HG03045 (cell line): ENCODE data around the gene KCNAB1.
"Not testable (repeated sequence)": the region's sequence is repeated elsewhere in the genome, so short reads cannot be mapped to it uniquely, and the experiment has no call there.

ENCODE experiments used
- ATAC-seq: cut with Tn5 transposase; IDR thresholded peaks from one replicate; pipeline ENCODE4 v1.9.1; 2021; ENCODE audit warnings: mild to moderate bottlenecking, moderate library complexity; ENCODE audit not compliant: unreplicated experiment

Gene KCNAB1

GRCh38 chr3:156260331-156260730, 140.0 kb downstream of the KCNAB1 start:
- ATAC-seq: no peak

GRCh38 chr3:156264771-156265170, 144.4 kb downstream of the KCNAB1 start:
- no peak for ATAC-seq

DNA sequence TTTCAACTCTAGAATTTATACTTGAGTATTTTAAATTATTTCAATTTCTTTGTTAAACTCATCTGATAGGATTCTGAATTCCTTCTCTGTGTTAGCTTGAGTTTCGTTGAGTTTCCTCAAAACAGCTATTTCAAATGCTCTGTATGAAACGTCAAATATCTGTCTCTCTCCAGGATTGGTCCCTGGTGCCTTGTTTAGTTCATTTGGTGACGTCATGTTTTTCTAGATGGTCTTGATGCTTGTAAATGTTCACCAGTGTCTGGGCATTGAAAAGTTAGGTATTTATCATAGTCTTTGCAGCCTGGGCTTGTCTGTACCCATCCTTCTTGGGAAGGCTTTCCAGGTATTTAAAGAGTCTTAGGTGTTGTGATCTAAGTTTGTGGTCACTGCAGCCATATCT, 151.1 kb downstream of the KCNAB1 start:
- no peak for ATAC-seq

GRCh38 chr3:156271995-156272719, 151.8 kb downstream of the KCNAB1 start:
- no peak for ATAC-seq

DNA sequence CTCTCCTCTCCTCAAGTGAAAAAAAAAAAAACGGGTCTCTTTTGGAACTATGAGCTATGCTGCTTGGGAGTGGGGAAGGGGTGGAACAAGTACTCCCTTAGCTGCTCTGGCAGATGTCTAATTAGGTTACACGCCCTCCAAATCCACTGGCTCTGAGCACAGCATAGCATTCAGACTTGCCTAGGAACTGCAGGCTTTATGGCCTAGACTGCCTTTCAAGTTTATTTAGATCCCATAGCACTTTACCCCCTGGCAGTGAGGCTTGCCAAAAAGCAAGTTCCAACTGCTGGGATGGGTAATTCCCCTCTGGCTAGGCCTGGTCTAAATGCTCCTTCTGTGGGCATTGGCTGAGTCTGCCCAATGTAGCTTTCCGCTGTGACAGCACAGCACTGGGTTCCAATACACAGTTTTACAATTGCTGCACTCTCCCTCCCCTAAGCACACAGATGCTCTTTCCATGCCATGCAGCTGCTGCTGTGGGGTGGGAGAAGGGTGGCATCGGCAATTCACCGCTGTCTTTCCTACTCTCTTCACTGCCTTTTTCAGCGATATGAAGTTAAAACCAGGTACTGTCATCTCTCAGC, 152.8 kb downstream of the KCNAB1 start:
- no peak for ATAC-seq

DNA sequence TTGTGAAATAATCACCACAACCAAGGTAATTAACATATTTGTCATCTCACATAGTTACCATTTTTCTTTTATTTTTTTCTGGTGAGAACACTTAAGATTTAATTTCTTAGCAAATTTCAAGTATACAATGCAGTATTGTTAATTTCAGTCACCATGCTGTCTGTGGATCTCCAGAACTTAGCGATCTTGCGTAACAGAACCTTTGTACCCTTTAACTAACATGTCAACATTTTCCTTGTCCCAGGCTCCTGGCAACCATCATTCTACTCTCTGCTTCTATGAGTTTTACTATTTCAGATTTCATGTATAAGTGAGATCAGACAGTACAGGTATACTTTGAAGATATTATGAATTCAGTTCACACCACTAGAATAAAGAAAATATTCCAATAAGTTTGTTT, 154.4 kb downstream of the KCNAB1 start:
- no peak for ATAC-seq

DNA sequence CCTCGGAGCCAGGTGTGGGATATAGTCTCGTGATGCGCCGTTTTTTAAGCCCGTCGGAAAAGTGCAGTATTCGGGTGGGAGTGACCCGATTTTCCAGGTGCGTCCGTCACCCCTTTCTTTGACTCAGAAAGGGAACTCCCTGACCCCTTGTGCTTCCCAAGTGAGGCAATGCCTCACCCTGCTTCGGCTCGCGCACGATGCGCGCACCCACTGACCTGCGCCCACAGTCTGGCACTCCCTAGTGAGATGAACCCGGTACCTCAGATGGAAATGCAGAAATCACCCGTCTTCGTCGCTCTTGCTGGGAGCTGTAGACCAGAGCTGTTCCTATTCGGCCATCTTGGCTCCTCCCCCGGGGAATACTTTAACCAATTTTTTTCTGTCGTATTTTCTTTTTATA, 164.3 kb downstream of the KCNAB1 start:
- not testable (repeated sequence) for ATAC-seq

DNA sequence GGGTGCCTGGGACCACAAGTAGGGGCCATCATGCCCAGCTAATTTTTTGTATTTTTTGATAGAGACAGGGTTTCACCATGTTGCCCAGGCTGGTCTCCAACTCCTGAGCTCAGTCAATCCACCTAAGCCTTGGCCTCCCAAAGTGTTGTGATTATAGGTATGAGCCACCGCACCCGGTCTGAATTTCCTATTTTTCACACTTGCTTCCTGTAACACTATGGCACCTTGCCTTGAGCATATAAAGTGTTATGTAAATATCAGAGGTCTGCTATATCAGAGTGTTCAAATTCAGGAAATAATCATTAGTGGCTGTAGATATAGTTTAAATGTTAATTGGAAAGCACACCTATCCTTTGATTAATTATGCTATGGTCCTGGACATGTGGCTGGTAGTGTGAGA, 165.2 kb downstream of the KCNAB1 start:
- ATAC-seq: no peak

GRCh38 chr3:156290924-156291271, 170.5 kb downstream of the KCNAB1 start:
- no peak for ATAC-seq

- ATAC-seq: no peak
Measured at GRCh38 chr3:156291272-156292123, 171.1 kb downstream of the KCNAB1 start.

GRCh38 chr3:156293566-156293965, 173.2 kb downstream of the KCNAB1 start:
- no peak for ATAC-seq

GRCh38 chr3:156297582-156297981, 177.2 kb downstream of the KCNAB1 start:
- no peak for ATAC-seq

- ATAC-seq: no peak
Measured at GRCh38 chr3:156298014-156298413, 177.6 kb downstream of the KCNAB1 start.

GRCh38 chr3:156298938-156299337, 178.6 kb downstream of the KCNAB1 start:
- ATAC-seq: no peak

DNA sequence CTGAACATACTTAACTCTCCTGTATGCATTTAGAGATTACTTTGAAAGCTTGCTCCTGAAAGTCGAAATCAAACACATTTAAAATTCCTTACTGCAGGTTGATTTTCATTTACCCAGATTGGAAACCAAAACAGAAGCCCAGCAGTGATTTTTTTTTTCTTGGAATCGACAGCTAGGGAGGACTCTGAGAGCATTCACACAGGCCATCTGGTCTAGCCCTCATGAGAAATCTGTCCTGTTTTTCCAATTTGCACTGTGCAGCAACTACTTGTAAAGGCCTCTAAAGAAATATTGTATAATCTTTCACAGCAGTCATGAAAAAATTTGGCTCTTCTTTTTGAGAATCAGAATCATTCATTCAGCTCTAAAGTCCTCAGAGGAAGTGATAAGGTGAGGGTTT, 179.2 kb downstream of the KCNAB1 start:
- ATAC-seq: no peak

- no peak for ATAC-seq
Measured at GRCh38 chr3:156300371-156300770, 180.0 kb downstream of the KCNAB1 start.

GRCh38 chr3:156300929-156301840, 180.8 kb downstream of the KCNAB1 start:
- ATAC-seq: no peak

GRCh38 chr3:156303001-156303707, 182.8 kb downstream of the KCNAB1 start:
- ATAC-seq: no peak

- no peak for ATAC-seq
Measured at GRCh38 chr3:156304406-156304805, 184.0 kb downstream of the KCNAB1 start.

DNA sequence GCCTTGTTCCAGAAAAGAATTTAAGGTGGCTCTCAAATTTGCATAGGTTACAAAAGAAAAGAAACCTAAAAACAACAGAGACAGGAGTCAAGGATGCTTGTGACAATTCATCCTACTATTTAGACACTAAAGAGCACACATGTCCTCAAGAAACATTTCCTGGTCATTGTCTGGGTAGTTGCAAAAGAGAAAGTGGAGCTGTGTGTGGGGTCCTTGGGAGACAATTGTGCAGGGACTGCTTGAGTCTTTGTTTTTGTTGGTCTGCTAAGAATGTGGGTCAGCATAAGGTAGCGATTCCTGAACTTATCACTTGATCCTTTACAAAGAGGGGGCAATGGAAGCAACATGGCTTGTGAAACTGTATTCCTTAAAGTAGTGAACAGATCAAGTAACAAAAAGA, 185.3 kb downstream of the KCNAB1 start:
- ATAC-seq: no peak
